ENCODE measurements around the gene HTRA3. TPM values are rescaled to one million over a fixed set of nuclear protein-coding genes. Genes with fewer than 3 reads are reported as not detected.

HTRA3 gene
- total and polyA plus RNA-seq, 3 donors from 2014 or later, result 6.1 to 17.3 (median 12.2) TPM

- no peak for DNase-seq
- peaks cover 28% of the 10 kb centered on the region for H3K4me1 ChIP-seq
- H3K9me3 ChIP-seq, result no peaks in the 10 kb centered on the region
- H3K27me3 ChIP-seq, result no peaks in the 10 kb centered on the region
- no peaks in the 10 kb centered on the region for H3K36me3 ChIP-seq (ENCODE audit: low read depth, missing control alignments)
- TF ChIP-seq CTCF (IDR thresholded peaks at IDR 0.05), result no peak
- TF ChIP-seq POLR2A (IDR thresholded peaks at IDR 0.05), result no peak
- no peak overlapping the region for H3K4me3 ChIP-seq
- no peak overlapping the region for H3K27ac ChIP-seq
- 83 to 84% methylated on average over 13 to 14 of the region's 14 CpGs for WGBS, 2 donors
- intact Hi-C loops (cut with DNase I; ENCODE audit: low total_unique reads), result no loop called here
Measured at GRCh38 chr4:8304827-8305695, 35.5 kb downstream of the HTRA3 start.

- intact Hi-C loops (cut with DNase I; ENCODE audit: low total_unique reads), result no loop called here
- DNase-seq, result peak; percentile 46
- no peaks in the 10 kb centered on the region for H3K9me3 ChIP-seq
- H3K36me3 ChIP-seq (ENCODE audit: low read depth, missing control alignments), result no peaks in the 10 kb centered on the region
- 65 to 82% methylated on average over 2 to 33 of the region's 35 CpGs for WGBS, 2 donors
- H3K4me1 ChIP-seq, result peaks cover 30% of the 10 kb centered on the region
- H3K27me3 ChIP-seq, result no peaks in the 10 kb centered on the region
- H3K27ac ChIP-seq, result no peak overlapping the region
- TF ChIP-seq CTCF (IDR thresholded peaks at IDR 0.05) (no peak), POLR2A (IDR thresholded peaks at IDR 0.05) (no peak)
- no peak overlapping the region for H3K4me3 ChIP-seq
Measured at GRCh38 chr4:8305851-8306471, 36.4 kb downstream of the HTRA3 start.

- Histone ChIP-seq H3K27me3 (no peaks in the 10 kb centered on the region), H3K9me3 (no peaks in the 10 kb centered on the region), H3K27ac (no peak overlapping the region), H3K4me1 (peaks cover 30% of the 10 kb centered on the region), H3K36me3 (ENCODE audit: low read depth, missing control alignments) (no peaks in the 10 kb centered on the region), H3K4me3 (no peak overlapping the region)
- intact Hi-C loops (cut with DNase I; ENCODE audit: low total_unique reads), result no loop called here
- WGBS, 2 donors, result 23 to 27% methylated on average over 13 to 16 of the region's 16 CpGs
- TF ChIP-seq POLR2A (IDR thresholded peaks at IDR 0.05) (no peak), CTCF (IDR thresholded peaks at IDR 0.05) (no peak)
- peak; percentile 27 for DNase-seq
Measured at GRCh38 chr4:8306511-8307021, 37.0 kb downstream of the HTRA3 start.

- Histone ChIP-seq H3K27me3 (no peaks in the 10 kb centered on the region), H3K27ac (no peak overlapping the region), H3K4me3 (no peak overlapping the region), H3K9me3 (no peaks in the 10 kb centered on the region), H3K36me3 (ENCODE audit: low read depth, missing control alignments) (no peaks in the 10 kb centered on the region), H3K4me1 (peaks cover 30% of the 10 kb centered on the region)
- WGBS, 2 donors, result 63 to 85% methylated on average over 4 to 11 of the region's 11 CpGs
- DNase-seq, result no peak
- intact Hi-C loops (cut with DNase I; ENCODE audit: low total_unique reads), result no loop called here
- TF ChIP-seq POLR2A (IDR thresholded peaks at IDR 0.05) (no peak), CTCF (IDR thresholded peaks at IDR 0.05) (no peak)
Measured at GRCh38 chr4:8307121-8307520, 37.6 kb downstream of the HTRA3 start.
